Hematopoietic multipotent progenitor cell treated with erythropoietin and hydrocortisone succinate and interleukin-3 and kit ligand, for 17 days (in vitro differentiated cells): ENCODE measurements around the gene STIP1.

Experiments used
- DNase-seq: peaks from one replicate; pipeline ENCODE4 v3.0.0-alpha.2; 2015; ENCODE audit warnings: low spot score

Gene STIP1

DNA sequence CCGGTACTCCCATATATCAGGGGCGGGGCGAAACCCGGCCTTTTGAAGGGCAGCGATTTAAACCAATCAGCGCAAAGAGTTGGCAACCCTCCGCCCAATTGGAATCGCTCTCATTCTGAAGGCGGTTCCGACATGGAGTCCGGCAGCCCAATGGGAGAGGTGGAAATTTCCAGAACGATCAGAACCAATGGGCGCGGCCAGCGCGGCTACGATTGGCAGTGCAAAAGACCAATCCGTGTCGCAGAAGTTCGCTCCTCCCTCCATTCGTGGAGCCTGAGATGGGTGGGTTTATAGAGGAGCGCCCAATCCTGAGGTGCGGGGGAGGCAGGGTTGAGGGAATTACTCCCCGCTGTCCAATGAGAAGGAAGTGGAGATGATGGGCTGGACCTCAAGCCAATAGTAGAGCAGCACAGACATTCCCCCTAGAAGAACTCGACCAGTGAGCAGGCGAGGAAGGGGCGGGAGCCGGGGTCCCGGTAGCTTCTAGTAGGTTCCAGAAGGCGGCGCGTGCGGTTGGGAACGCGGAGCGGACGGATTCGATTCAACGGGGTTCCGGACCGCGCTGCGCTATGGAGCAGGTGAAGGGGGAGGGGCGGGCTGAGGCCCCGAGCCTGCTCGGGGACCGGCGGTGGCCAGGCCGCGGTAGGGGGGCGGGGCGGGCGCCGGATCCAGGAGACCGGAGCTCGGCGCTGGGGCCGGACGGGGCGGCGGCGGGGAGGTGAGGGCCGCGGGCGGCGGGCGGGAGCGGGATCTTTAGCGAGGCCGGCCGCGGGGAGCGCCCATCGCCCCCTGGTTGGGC, at the start of gene STIP1:
Gene STIP1 (plus strand): TSS at position 479 of the 799 bp plus-strand sequence. CDS start 91 bp downstream, at position 570.
- peak; percentile 100 for DNase-seq

DNA sequence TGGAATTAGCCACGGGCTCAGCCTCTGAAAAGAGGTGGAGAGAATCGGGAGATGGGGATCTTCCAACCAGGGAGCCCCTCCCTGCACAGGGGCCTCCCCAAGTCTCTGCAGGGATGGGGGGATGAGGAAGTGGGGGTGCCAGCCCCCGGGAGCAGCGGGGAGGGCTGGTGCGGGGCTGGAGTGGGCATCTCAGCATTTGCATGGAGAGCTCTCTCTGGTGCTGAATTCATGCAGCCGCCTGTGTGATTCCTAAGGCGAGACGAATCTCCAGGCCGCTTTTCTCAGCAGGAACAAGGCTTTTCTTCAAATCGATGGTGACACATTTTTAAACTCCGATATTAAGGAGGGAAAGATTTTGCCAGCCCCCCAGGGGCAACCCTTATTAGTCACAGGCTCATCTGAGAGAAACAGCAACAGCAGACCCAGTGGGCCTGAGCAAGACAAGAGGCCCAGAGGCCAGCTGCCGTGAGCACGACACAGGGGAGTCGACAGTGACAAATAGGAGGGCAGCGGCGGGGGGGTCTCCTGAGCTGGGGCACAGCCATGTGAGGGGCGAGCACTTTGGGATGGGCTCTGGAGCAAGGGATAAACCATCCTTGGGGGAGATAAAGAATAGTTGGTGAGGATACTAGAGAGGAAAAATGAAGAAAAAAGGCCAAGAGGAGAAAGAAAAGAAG, 49.1 kb upstream of the STIP1 start:
- DNase-seq = no peak

DNA sequence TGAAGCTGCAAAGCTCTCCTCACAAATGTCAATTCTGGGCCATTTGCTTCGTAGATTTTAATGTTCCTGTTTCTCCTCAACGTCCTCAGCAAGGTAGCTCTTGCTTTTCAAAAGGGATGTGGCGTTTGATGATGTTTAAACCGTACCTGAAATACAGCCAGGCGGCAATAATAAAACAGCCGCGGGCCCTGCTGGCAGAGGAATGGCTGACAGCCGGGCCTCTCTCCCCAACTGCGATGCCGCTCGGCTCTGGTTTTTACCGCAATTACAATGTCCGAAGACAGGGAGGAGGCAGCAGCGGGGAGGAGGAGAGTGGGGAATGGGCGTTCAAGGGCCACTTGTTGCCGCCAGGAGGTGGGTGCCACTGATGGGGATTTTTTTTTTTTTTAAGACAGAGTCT, 47.6 kb upstream of the STIP1 start:
- DNase-seq = no peak

DNA sequence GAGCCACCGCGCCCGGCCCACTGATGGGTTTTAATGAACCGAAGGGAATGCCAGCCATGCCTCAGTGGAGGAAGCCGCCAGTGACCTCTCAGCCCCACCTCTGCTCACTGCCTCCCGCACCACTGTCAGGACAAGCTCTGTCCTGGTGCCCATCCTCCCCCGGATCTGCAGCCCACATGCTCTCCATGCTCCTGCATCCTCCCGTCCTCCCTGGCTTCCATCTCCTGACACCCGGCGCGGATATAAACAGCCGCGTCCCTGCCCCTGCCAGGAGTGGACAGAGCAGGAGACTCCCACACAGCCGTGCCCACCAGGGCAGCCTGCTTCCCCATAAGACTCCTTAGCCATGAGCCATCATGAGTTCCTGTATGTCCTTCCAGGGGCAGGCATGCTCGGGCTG, 46.9 kb upstream of the STIP1 start:
- DNase-seq = no peak

DNA sequence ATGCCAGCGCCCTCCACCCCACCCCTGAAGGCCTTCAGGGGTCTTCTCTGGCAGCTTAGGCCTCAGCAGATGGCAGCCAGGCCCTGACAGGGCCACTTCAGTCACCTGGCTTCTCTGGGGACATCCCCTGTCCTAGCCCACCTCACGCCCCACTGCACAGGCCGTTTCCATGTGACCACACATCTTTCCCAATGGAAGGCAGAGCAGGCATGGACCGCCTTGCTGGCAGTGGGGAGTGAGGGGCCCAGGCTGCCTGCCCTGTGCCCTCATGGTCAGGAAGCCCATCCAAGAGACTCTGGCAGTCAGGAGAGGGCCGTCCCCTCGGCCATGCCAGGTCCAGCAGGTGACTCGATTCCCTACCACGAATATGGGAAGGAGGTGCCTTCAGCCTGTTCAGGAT, 45.9 kb upstream of the STIP1 start:
- no peak for DNase-seq

DNA sequence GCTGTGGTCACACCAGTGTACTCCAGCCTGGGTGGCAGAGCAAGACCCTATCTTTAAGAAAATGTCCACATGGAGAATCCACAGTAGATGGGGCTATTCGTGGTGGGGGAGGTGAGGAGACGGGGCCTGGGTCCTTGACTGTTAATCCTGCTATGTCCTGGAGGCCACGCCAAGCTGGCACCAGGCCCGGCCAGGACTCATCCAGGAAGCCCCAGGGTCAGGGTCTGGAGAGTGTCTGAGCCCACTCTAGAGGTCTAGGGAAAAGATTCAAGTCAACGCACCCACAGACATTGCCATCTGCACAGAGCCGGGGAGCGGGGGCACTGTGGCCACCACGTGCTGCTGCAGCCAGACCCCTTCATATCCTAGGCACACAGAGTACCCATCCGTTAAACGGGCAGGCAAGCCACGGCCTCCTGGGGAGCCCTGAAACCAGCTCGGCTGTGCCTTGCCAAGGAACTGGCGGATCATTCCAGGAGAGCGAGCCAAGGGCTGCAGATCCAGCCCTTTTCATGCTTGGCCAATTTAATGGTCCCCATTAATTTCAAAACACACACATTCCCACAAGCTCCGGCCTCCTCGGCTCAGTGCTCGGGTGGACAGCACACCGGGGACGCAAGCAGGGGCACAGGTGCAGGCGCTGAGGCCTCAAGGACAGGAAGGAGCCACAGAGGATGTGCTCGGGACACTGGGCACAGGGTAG, 44.7 kb upstream of the STIP1 start:
- DNase-seq = no peak

DNA sequence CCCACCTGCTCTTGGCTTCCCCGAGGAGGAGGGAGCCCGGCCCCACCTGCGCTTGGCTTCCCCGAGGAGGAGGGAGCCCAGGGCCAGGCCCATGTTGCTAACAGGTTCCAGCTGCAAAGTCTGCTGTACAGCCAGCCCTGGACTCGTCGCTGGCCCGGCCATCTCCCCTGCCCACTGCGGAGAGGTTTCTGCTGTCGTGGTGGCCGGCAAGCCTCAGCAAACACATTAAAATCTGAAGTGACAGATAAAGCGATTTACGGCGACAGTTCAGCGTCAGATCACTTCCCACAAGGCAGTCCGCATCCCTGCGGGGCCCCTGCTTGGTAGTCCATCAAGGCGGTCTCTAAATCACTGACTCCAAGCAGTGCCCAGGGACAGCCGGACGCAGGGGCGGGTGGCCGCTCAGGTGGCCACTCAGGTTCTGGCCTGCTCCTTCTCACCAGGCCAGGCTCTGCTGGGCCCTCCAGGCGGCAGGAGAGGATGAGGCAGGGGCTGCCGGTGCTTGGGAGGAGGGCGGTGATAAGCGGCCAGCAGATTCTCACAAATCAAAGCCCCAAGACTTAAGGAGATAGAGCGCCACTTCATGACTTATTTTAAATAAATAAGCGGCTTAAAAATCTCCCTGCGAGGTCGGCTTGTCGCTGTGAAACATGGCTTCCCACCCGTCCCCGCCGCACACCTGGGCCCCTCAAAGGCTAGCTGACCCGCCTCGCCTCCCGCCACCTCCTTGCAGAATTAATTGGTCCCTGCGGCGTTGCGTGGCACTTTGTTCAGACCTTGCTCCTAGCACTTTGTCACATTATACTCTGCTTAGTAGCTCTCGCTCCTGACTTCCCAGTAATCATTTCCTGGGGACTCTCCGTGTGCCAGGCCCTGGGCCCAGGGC, 41.1 kb upstream of the STIP1 start:
- no peak for DNase-seq

DNA sequence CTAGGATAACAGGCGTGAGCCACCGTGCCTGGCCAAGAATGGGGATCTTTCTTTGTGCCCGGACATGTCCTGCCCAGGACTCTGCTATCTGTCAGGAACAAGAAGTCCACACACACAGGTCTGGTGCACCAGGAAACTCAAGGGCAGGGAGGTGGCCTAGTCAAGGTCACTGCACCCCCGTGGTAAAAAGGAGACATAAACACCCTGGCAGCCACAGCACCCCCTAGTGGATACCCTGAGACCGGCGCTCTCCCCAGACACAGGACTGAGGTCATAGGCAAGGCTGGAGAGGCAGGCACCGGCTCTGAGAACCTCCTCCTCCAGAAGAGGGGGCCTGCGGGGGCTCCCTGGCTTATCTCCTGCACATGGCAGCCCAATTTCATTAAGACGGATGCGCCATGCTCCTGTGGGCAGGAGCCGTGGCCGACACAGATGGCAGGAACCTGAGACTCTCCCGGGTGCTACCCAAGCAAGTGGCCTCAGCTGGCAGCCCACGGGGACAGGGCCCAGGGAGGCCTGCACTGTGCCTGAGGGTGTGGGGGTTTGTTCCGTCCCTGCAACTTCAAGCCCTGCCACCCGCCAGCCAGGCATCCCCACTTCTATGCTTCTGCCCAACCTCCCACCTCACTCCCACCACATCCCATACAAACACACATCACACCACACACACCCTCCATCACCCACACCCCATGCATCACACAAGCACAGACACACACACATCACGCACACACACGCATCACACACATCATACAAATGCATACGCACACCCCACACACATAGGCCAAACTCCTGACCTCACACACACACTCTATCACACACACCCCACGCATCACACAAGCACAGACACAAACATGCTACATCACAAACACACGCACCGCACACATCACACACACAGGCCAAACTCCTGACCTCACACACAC, 39.7 kb upstream of the STIP1 start:
- peak; percentile 72 for DNase-seq

DNA sequence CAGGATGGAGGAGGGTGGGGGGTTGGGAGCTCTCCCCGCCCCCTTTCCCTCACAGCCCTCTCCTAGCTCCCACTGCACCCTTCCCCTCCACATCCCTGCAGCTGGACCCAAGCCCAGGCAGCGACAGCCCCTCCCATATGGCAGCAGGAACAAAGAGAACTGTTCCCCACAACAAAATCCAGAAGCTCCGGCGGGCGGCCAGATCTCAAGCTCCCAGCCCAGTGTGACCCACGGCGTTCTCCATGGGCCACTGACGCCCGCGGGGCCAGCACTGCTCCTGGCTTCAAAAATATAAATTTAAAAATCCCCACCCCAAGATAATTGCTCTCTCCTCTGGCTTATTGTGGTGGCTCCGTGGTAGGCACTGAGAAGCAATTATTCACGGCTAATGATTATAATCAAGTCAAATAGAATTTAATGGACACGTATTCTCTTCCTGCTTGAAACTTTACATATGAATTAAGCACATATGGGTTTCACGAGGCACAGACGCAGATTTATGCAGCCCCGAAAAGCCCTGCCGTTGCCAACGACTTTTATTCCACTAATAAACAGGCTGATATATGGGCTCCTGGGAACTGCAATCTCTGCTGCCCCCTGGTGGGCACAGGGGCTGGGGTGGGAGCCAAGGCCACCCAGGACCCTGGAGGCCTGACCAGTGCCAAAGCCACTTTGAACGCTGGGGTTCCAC, 37.6 kb upstream of the STIP1 start:
- peak; percentile 70 for DNase-seq

DNA sequence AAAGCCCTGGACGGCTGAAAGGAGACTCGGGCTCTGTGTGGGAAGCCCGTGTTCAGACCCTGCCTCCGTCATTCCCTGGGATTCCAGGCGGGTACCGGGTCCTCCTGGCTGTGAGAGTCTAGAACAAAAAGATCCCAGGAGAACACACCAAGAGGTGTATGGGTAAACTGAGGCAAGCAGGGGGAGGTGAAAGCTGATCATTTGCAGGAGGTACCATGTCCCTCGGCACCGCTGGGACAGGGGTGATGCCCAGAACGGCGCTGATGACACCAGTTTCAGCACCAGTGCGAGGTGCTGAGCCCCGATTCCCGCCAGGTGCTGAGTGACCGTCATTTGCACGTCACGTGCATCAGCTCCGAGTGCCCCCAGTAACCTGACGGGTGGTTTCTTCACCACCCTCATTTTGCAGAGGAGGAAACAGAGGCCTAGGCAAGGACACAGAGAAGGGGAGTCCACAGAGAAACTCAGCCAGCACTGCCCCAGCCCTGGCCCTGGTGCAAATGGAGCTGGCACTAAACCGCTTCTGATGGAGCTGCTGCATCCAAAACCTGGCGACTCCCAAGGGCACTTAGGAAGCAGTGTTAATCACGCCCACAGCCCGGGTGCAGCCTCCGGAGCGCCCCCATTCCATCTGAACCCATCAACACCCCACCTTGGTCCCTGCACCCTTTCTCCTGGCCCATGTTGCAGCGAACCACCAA, 36.9 kb upstream of the STIP1 start:
- DNase-seq = no peak

DNA sequence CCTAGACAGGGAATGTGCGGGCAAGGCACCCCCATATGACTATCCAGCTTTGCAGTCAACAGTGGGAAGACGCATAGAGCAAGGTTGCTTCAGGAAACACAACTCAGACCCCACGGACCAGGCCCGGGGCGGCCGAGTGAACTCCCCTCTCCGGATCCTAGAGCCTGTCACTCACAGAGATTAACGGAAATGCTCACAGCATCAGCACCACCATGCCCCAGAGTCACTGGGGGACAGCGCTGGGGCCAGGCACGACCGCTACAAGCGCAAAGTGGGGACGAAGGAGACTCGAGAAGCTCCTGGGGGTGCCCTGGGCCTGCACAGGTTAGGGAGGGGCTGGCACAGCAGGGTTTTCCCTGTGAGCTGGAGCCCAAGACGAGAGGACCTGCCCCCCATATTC, 35.9 kb upstream of the STIP1 start:
- DNase-seq = no peak

DNA sequence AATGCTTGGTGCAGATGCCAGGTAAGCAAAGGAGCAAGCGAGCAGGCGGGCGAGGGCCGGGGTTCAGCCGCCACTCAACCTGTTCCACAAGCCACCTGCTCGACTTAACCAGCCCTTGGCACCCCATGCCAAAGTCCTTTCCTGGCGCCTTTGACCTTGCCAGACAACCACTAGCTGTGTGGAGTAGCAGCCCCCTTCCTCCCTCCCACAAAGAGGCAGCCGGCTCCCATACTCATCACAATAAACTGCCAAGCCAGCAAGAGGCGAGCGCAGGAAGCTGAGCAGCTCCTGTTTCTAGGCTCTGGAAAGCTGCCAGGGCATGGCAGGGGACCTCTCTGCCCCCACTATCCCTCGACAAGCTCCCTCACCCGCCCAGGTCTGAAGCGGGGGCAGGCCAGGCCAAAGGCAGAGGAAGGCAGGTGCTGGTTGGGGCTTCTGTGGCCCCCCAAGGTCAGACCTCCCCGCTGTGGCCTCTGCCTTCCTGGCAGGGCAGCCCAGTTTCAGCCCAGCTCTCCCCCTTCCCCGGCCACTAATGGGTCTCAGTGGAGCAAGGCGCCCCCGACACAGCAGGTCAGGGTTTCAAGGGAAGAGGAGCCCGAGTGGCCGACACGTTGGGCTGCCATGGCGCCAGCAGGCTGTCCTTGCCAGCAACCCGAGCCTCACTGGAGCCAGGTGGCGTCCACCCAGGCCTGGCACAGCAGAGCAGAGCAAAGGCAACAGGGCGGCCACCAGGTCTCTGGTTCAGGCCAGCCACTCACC, 35.3 kb upstream of the STIP1 start:
- DNase-seq = no peak

DNA sequence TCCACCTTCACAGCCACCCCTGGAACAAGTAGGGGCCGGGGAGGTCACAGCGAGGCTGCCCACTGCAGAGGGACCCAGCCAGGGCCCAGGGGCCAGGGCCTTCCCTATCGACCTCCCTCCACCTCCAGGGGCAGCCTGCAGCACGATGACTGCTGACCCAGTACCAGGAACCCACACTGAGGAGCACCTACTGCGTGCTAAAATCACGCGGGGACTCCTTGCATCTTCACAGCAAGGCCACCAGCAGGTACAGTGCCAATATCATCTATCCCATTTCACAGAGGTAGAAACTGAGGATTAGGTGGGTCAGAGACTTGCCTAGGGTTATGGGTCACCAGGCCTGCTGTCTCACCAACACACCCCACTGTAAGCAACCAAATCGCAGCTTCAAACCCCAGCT, 34.6 kb upstream of the STIP1 start:
- no peak for DNase-seq

DNA sequence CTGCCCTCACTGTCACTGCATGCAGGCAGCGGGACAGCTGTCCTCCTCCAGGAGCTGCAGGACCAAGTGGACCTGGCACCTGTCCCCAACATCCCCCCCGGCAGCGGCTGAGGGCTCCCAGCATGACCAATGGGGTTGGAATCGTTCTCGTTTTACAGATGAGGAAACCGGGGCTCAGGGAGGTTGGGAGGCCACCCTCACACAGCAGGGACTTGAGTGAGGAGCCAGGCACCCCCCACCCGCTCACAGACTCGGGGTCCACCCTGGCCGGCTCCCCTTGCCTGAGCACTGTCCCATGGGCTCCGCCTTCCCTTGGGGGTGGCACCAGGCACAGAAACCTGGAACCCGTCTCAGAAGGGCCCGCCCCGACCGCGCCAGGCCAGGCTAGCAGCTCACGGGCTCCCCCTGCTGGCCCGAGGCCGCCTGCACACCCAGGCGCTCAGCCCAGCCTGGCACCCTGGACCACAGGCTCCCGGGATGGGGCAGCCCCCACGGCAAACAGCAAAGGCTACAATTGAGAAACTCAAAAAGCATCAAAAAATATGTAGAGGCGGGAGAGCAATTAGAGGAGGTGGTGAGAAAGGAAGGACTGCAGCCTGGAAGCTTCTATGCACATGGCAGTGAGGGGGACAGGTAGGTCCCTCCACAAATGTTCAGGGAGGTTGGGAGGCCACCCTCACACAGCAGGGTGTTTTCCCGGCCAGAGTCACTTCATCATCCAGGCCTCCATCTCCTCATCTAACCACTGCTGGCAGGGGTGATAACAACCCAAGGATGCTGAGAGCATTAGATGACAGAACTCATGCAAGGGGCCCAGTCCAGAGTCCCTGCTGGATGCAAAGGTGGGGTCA, 32.9 kb upstream of the STIP1 start:
- peak; percentile 73 for DNase-seq

DNA sequence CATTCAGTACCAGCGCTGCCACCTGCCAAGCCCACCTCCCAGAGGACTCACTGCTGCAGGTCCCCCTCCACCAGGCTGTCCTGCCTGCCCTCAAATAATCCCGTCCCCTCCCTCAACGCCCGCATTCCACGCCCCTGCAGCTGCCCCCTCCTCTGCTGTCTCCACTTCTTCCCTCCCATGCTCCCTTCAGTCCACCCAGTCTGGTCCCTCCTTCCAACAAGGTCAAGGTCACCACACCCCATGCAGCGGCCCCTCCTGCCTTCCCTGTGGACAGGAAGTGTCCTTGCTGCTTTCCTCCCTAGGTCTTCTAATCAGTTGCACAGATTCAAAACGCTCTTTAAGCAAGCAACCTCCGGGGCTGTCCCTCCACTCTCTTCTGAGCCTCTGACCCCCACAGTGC, 32.2 kb upstream of the STIP1 start:
- DNase-seq = no peak

DNA sequence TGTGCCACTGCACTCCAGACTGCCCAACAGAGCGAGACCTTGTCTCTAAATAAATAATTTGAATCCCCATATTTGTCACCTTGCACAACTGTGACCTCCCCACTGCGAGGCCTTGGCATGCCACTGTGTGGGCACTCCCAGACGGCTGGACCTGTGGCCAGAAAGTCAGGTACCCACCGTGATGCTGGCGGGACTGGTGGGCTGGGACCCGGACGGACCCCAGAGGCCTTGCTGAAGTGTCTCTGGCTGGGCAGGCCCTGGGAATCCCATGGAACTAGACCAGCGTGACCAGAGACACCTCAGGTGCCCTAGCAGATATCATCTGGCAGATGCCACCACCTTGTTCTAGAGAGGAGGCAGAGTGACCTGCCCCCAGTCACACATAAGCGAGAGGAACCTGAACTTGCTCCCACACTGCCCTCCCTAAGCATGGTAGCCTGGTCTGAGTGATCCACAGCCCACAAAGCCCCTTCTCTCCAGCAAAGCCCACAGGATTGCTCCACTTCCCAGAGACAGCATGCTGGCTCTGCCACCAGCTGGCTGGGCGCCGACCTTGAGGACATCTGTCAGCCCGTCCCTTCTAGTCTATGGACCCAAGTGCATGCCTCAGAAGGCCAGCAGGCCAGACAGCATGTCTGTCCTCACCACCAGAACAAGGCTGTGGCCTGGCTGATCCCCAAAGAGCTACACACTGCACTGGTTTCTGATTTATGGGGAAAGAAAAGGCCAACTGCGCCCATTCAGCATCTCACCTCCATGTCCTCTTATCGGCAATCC, 29.5 kb upstream of the STIP1 start:
- no peak for DNase-seq
